D721Med (cell line): ENCODE measurements around the gene SPSB4.

Source experiments
- DNase-seq: peaks from one replicate; pipeline ENCODE4 v3.0.0; 2011; ENCODE audit warnings: low spot score; ENCODE audit not compliant: insufficient read length
- FAIRE-seq: peaks from 2 replicates; lab custom pipeline; 2011; peaks lifted over from hg19 to GRCh38; lab: Jason Lieb, UNC
- TF ChIP-seq, protein P1 (sequence below): IDR thresholded peaks from 2 replicates; pipeline ENCODE4 v1.5.1; 2012; ENCODE audit warnings: mild to moderate bottlenecking, control low read depth; ENCODE audit not compliant: insufficient read depth; ENCODE audit errors: missing control alignments

Gene SPSB4

GRCh38 chr3:141152801-141153678, 101.9 kb downstream of the SPSB4 start:
- TF ChIP-seq, protein P1, sequence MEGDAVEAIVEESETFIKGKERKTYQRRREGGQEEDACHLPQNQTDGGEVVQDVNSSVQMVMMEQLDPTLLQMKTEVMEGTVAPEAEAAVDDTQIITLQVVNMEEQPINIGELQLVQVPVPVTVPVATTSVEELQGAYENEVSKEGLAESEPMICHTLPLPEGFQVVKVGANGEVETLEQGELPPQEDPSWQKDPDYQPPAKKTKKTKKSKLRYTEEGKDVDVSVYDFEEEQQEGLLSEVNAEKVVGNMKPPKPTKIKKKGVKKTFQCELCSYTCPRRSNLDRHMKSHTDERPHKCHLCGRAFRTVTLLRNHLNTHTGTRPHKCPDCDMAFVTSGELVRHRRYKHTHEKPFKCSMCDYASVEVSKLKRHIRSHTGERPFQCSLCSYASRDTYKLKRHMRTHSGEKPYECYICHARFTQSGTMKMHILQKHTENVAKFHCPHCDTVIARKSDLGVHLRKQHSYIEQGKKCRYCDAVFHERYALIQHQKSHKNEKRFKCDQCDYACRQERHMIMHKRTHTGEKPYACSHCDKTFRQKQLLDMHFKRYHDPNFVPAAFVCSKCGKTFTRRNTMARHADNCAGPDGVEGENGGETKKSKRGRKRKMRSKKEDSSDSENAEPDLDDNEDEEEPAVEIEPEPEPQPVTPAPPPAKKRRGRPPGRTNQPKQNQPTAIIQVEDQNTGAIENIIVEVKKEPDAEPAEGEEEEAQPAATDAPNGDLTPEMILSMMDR = no peak
- DNase-seq = no peak
- FAIRE-seq = no peak

DNA sequence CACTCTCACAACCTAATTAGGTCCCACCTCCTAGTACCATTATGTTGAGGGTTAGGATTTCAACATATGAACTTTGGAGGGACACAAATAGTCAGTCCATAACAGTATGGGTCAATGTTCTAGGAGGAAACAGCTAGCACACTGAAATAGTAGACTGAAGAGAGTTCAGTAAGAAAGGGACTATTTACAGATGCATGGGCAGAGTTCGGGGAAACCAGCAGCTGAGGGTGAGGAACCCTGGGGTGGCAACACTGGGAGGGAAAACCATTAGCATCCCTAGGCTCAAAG, 102.5 kb downstream of the SPSB4 start:
- FAIRE-seq (no peak), DNase-seq (no peak)
- TF ChIP-seq, protein P1 = no peak

DNA sequence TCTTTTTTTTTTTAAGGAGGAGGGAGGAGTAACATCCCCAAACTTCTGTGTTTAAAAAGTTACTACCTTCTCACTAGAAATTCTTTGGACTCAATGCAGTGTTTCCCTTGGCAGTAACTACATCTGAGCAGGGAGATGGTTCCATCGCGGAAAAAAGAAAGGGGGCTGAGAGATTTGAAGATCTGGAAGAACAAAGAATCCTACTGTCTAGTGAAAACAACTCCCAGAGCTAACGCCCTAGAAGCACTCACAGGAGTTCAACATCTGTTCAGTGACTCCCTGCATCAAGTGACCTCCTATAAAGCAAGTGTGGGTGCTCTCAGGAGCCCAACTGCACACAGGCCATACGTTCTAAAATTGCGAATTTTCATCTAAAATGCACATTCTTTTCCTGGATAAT, 113.7 kb downstream of the SPSB4 start:
- DNase-seq (no peak), FAIRE-seq (no peak)
- TF ChIP-seq, protein P1 = no peak

- TF ChIP-seq, protein P1 = no peak
- DNase-seq = no peak
- FAIRE-seq = no peak
Measured at GRCh38 chr3:141167681-141168080, 116.5 kb downstream of the SPSB4 start.

- no peak for DNase-seq
- FAIRE-seq = no peak
- TF ChIP-seq, protein P1 = no peak
Measured at GRCh38 chr3:141170678-141171295, 119.6 kb downstream of the SPSB4 start.

GRCh38 chr3:141174674-141175073, 123.5 kb downstream of the SPSB4 start:
- TF ChIP-seq, protein P1 = no peak
- no peak for DNase-seq
- FAIRE-seq = no peak

- no peak for FAIRE-seq
- TF ChIP-seq, protein P1 = no peak
- no peak for DNase-seq
Measured at GRCh38 chr3:141176775-141177174, 125.6 kb downstream of the SPSB4 start.
